K562 (cell line): ENCODE data around the gene RBM20. TPM values are rescaled to one million over a fixed set of nuclear protein-coding genes. Genes with fewer than 3 reads are reported as not detected.

Source experiments
- ATAC-seq: fragments of 200-7000 bp; cut with Tn5 transposase; 3 replicates; pipeline ENCODE4 v1.9.1; 2020; ENCODE audit warnings: moderate library complexity
- BruUV-seq: library from RNA; stranded (reverse); fragments of 400-500 nt; replicated peaks from 2 replicates; lab custom pipeline; 2021; lab: Mats Ljungman, UMichigan
- CTCF ChIA-PET: fragments of 300-600 bp; formaldehyde crosslinking; extraction: SDS; loops from one replicate; lab custom pipeline; 2021; ENCODE audit warnings: low intra/inter-chr PET ratio; lab: Yijun Ruan, JAX
- POLR2A ChIA-PET: fragments of 300-600, 350-650 bp; sonication (Branson Sonifier 250); formaldehyde crosslinking; extraction: SDS; loops from one replicate; lab custom pipeline; 2021; ENCODE audit warnings: antibody characterized with exemption, inconsistent platforms; lab: Yijun Ruan, JAX
- DNase-seq, 4 experiments: peaks; one replicate each; pipeline versions ENCODE4 v3.0.0 to v3.0.0-alpha.2; 2011 to 2018; ENCODE audit warnings: low spot score in 3 of 4, mixed read lengths in 3 of 4; ENCODE audit errors: extremely low read depth in 1 of 4
- FAIRE-seq: peaks from 2 replicates; lab custom pipeline; 2011; peaks lifted over from hg19 to GRCh38; lab: Jason Lieb, UNC
- H2AFZ ChIP-seq: 2 replicates; pipeline ENCODE4 v1.6.0; 2011; ENCODE audit warnings: low read depth, low read length, control low read depth, inconsistent platforms
- H3K27ac ChIP-seq: fragments of 200-600 bp; 3 replicates; pipeline ENCODE4 v1.8.0; 2011; ENCODE audit warnings: low read depth, mild to moderate bottlenecking, control low read depth, inconsistent platforms, low read length, moderate library complexity, mixed read lengths; ENCODE audit errors: extremely low read depth
- H3K27me3 ChIP-seq, 2 experiments: fragments of 300-600 bp in 1 of 2; 2 replicates in 1 of 2; 3 replicates in 1 of 2; pipeline versions ENCODE4 v1.6.0 to v1.8.0; 2011; ENCODE audit warnings: inconsistent platforms in 2 of 2, low read length in 2 of 2, mild to moderate bottlenecking in 1 of 2, mixed read lengths in 1 of 2, moderate library complexity in 1 of 2; ENCODE audit not compliant: control insufficient read depth in 2 of 2, insufficient read depth in 2 of 2
- H3K36me3 ChIP-seq: fragments of 300-600 bp; 3 replicates; pipeline ENCODE4 v1.8.0; 2011; ENCODE audit warnings: mild to moderate bottlenecking, low read length, inconsistent platforms; ENCODE audit not compliant: control insufficient read depth, insufficient read depth
- H3K4me1 ChIP-seq, 2 experiments: fragments of 200-600 bp in 1 of 2; replicated peaks in 1 of 2; 2 replicates in 1 of 2; 3 replicates in 1 of 2; pipeline versions ENCODE4 v1.5.1 to v1.8.0; 2011; ENCODE audit warnings: inconsistent platforms in 2 of 2, low read length in 2 of 2, mild to moderate bottlenecking in 1 of 2, mixed read lengths in 1 of 2, moderate library complexity in 1 of 2; ENCODE audit not compliant: control insufficient read depth in 2 of 2, insufficient read depth in 2 of 2
- H3K4me2 ChIP-seq: 2 replicates; pipeline ENCODE4 v1.6.1; 2011; ENCODE audit warnings: low read length, control low read depth, inconsistent platforms, mixed read lengths; ENCODE audit not compliant: insufficient read depth
- H3K4me3 ChIP-seq: fragments of 200-600 bp; sonication (generic), shearing (Covaris generic); 2 replicates; pipeline ENCODE4 v1.5.1; 2016; ENCODE audit warnings: control low read depth, inconsistent platforms
- H3K79me2 ChIP-seq: fragments of 200-600 bp; 3 replicates; pipeline ENCODE4 v1.8.0; 2011; ENCODE audit warnings: low read length, inconsistent platforms; ENCODE audit not compliant: control insufficient read depth, insufficient read depth
- H3K9ac ChIP-seq, 2 experiments: 2 replicates each; pipeline versions ENCODE4 v1.6.0 to v1.6.1; 2011; ENCODE audit warnings: low read depth in 2 of 2, low read length in 2 of 2, control low read depth in 1 of 2, inconsistent platforms in 1 of 2, mild to moderate bottlenecking in 1 of 2, mixed read lengths in 1 of 2; ENCODE audit not compliant: insufficient read depth in 1 of 2
- H3K9me1 ChIP-seq: one replicate; pipeline ENCODE4 v1.6.0; 2011; ENCODE audit warnings: inconsistent platforms, mild to moderate bottlenecking, low read length, moderate library complexity; ENCODE audit not compliant: control insufficient read depth, insufficient read depth
- H3K9me3 ChIP-seq: replicated peaks from 2 replicates; pipeline ENCODE4 v1.5.1; 2011; ENCODE audit warnings: low read depth, low read length, inconsistent platforms; ENCODE audit not compliant: control insufficient read depth, insufficient read depth
- H4K20me1 ChIP-seq: replicated peaks from 2 replicates; pipeline ENCODE4 v1.6.1; 2011; ENCODE audit warnings: low read length, inconsistent platforms, mixed read lengths; ENCODE audit not compliant: control insufficient read depth, insufficient read depth
- BMI1 ChIP-seq: fragments of 150-350 bp; IDR thresholded peaks from 2 replicates; pipeline ENCODE4 v1.6.1; 2014; ENCODE audit warnings: low read length
- C11orf30 ChIP-seq: fragments of 450-650 bp; IDR thresholded peaks from 2 replicates; pipeline ENCODE4 v1.6.1; 2016; ENCODE audit warnings: low read depth, mild to moderate bottlenecking
- CC2D1A ChIP-seq: fragments of 450-650 bp; IDR thresholded peaks from 2 replicates; pipeline ENCODE4 v1.6.1; 2017; ENCODE audit warnings: mild to moderate bottlenecking
- ESRRB ChIP-seq: fragments of 250-450 bp; sonication (Bioruptor Pico); IDR thresholded peaks from 2 replicates; pipeline ENCODE4 v1.5.0; 2020; ENCODE audit warnings: mild to moderate bottlenecking, moderate library complexity, borderline replicate concordance
- ETS1 ChIP-seq: conservative IDR thresholded peaks from 2 replicates; pipeline ENCODE4 v1.6.1; 2011; ENCODE audit warnings: low read depth, mild to moderate bottlenecking, low read length; ENCODE audit not compliant: control insufficient read depth
- ETS2 ChIP-seq: IDR thresholded peaks from 2 replicates; pipeline ENCODE4 v1.6.1; 2016; ENCODE audit warnings: borderline replicate concordance, missing genetic modification characterization, mild to moderate bottlenecking, moderate library complexity, missing compliant biosample characterization; ENCODE audit not compliant: poor library complexity, severe bottlenecking
- EWSR1 ChIP-seq: fragments of 450-650 bp; IDR thresholded peaks from 2 replicates; pipeline ENCODE4 v1.6.1; 2018; ENCODE audit warnings: borderline replicate concordance, mild to moderate bottlenecking, low read depth, moderate library complexity; ENCODE audit not compliant: partially characterized antibody
- ILF3 ChIP-seq: fragments of 450-650 bp; IDR thresholded peaks from 2 replicates; pipeline ENCODE4 v1.6.1; 2018; ENCODE audit warnings: antibody characterized with exemption, mild to moderate bottlenecking, moderate library complexity, borderline replicate concordance
- MAFF ChIP-seq: IDR thresholded peaks from 2 replicates; pipeline ENCODE4 v1.6.1; 2012; ENCODE audit warnings: low read length, improper control_type of control experiment
- MAFG ChIP-seq: fragments of 450-650 bp; conservative IDR thresholded peaks from 2 replicates; pipeline ENCODE4 v1.6.1; 2016; ENCODE audit warnings: missing genetic modification characterization, missing compliant biosample characterization
- MAFK ChIP-seq: IDR thresholded peaks from 2 replicates; pipeline ENCODE4 v1.6.1; 2011; ENCODE audit warnings: low read length, improper control_type of control experiment
- NCOR1 ChIP-seq: fragments of 450-650 bp; IDR thresholded peaks from 2 replicates; pipeline ENCODE4 v1.6.1; 2016; ENCODE audit warnings: mild to moderate bottlenecking, moderate library complexity
- PHB ChIP-seq: fragments of 250-450 bp; sonication (Bioruptor Pico); IDR thresholded peaks from 2 replicates; pipeline ENCODE4 v1.5.0; 2021
- PHF20 ChIP-seq: fragments of 450-650 bp; IDR thresholded peaks from 2 replicates; pipeline ENCODE4 v1.6.1; 2018; ENCODE audit not compliant: partially characterized antibody
- POLR3G ChIP-seq: IDR thresholded peaks from 2 replicates; pipeline ENCODE4 v1.6.1; 2011; ENCODE audit not compliant: insufficient read length, insufficient replicate concordance; ENCODE audit errors: extremely low read depth
- SMARCE1 ChIP-seq: fragments of 450-650 bp; IDR thresholded peaks from 2 replicates; pipeline ENCODE4 v1.7.1; 2016; ENCODE audit warnings: mild to moderate bottlenecking
- TEAD1 ChIP-seq, 2 experiments: fragments of 450-650 bp in 1 of 2; sonication (generic) in 1 of 2; formaldehyde crosslinking; IDR thresholded peaks; 2 replicates each; pipeline versions ENCODE4 v1.4.0 to v1.8.0; 2020 to 2022; ENCODE audit warnings: mild to moderate bottlenecking in 2 of 2, missing genetic modification reagents in 1 of 2
- ZNF316 ChIP-seq: fragments of 450-650 bp; IDR thresholded peaks from 2 replicates; pipeline ENCODE4 v1.6.1; 2016
- whole genome bisulfite sequencing: fragments of 100-300 bp; shearing (Covaris generic); methylation state at CpG from one replicate; pipeline ENCODE4 v1.1.6; 2016; ENCODE audit warnings: low coverage, mixed read lengths; ENCODE audit not compliant: insufficient coverage; ENCODE audit errors: missing lambda C conversion rate; 5-methylcytosine and 5-hydroxymethylcytosine counted together
- in situ Hi-C: fragments of 300-500 bp; cut with MboI; formaldehyde crosslinking; loops from 4 replicates; pipeline ENCODE4 v1.15.0; 2018; ENCODE audit warnings: inconsistent platforms, mixed read lengths
- intact Hi-C: fragments of 100-400 bp; cut with micrococcal nuclease; formaldehyde crosslinking; loops from 2 replicates; pipeline ENCODE4 v1.14.2; 2022
- polyA plus RNA-seq, 8 experiments: library from polyadenylated mRNA; depleted of rRNA in 4 of 8; stranded (reverse) in 5 of 8; unstranded in 3 of 8; fragments of >200 nt; fragmentation: Nextera tagmentation in 2 of 8; fragmentation: Illumina TruSeq in 1 of 8; extraction: Ambion mirVana in 2 of 8; extraction: Trizol in 1 of 8; gene quantifications; 2 replicates each; pipeline versions ENCODE4 v1.2.1 to v1.2.3, GENCODE V29; 2011 to 2014; ENCODE audit warnings: inconsistent platforms in 1 of 8, missing spikeins in 1 of 8
- total RNA-seq, 7 experiments: library from RNA; depleted of rRNA in 6 of 7; stranded (reverse); fragments of >200 nt in 6 of 7; fragmentation: Illumina TruSeq in 2 of 7; extraction: Trizol in 2 of 7; gene quantifications; 2 replicates each; pipeline versions ENCODE4 v1.2.1 to v1.2.3, GENCODE V29; 2011 to 2021; ENCODE audit warnings: low replicate concordance in 1 of 7
- TF ChIP-seq, protein P1 (sequence below): fragments of 450-650 bp; IDR thresholded peaks from 2 replicates; pipeline ENCODE4 v1.6.1; 2017; ENCODE audit warnings: antibody characterized with exemption
- TF ChIP-seq, protein P2 (sequence below): sonication (generic); formaldehyde crosslinking; IDR thresholded peaks from 2 replicates; pipeline ENCODE4 v1.8.0; 2022; ENCODE audit warnings: mild to moderate bottlenecking, low read depth, missing genetic modification reagents

RBM20 gene
- total and polyA plus RNA-seq, 9 of the 15 experiments (the other 6 are each of a cell fraction or from before 2014, with no cell fraction given) = 0.63 to 5.7 (median 3.2) TPM

GRCh38 chr10:110608087-110608486 is 36.0 kb upstream of the RBM20 start:
- ChIA-PET CTCF (no interaction called here), POLR2A (interaction anchor here (0.8 to 1.5 kb wide), 2 partner anchors 11 to 42 kb away, joined by 3 to 6 read pairs; no protein-coding TSS in a partner anchor)
- TF ChIP-seq BMI1 (no peak), PHB (CRISPR knock-in tag) (no peak), ZNF316 (peak; percentile 93), CC2D1A (no peak), ESRRB (CRISPR knock-in tag) (no peak), MAFK (peak; percentile 94), ETS1 (no peak), ILF3 (no peak), ETS2 (no peak), C11orf30 (peak; percentile 91), SMARCE1 (no peak), MAFG (tag) (peak; percentile 85), PHF20 (no peak), NCOR1 (no peak), MAFF (peak; percentile 95), EWSR1 (no peak), TEAD1 (CRISPR knock-in tag; IDR thresholded peaks at IDR 0.05) (no peak), POLR3G (no peak)
- TF ChIP-seq, protein P1, sequence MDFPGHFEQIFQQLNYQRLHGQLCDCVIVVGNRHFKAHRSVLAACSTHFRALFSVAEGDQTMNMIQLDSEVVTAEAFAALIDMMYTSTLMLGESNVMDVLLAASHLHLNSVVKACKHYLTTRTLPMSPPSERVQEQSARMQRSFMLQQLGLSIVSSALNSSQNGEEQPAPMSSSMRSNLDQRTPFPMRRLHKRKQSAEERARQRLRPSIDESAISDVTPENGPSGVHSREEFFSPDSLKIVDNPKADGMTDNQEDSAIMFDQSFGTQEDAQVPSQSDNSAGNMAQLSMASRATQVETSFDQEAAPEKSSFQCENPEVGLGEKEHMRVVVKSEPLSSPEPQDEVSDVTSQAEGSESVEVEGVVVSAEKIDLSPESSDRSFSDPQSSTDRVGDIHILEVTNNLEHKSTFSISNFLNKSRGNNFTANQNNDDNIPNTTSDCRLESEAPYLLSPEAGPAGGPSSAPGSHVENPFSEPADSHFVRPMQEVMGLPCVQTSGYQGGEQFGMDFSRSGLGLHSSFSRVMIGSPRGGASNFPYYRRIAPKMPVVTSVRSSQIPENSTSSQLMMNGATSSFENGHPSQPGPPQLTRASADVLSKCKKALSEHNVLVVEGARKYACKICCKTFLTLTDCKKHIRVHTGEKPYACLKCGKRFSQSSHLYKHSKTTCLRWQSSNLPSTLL = no peak
- TF ChIP-seq, protein P2, sequence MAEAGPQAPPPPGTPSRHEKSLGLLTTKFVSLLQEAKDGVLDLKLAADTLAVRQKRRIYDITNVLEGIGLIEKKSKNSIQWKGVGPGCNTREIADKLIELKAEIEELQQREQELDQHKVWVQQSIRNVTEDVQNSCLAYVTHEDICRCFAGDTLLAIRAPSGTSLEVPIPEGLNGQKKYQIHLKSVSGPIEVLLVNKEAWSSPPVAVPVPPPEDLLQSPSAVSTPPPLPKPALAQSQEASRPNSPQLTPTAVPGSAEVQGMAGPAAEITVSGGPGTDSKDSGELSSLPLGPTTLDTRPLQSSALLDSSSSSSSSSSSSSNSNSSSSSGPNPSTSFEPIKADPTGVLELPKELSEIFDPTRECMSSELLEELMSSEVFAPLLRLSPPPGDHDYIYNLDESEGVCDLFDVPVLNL (CRISPR knock-in tag) = no peak
- FAIRE-seq = no peak
- H3K27me3 ChIP-seq = no peaks in the 10 kb centered on the region
- in situ Hi-C loops = loop anchor here (25.0 kb wide), 1 partner anchor 279 kb away; no protein-coding TSS in a partner anchor
- WGBS = 65% methylated on average over 6 of the region's 6 CpGs
- H3K9ac ChIP-seq = no peak overlapping the region
- no peak overlapping the region for H3K4me3 ChIP-seq
- BruUV-seq = no TSS peak
- no peak overlapping the region for H2AFZ ChIP-seq
- H3K4me2 ChIP-seq = no peak overlapping the region
- intact Hi-C loops = no loop called here
- no peaks in the 10 kb centered on the region for H3K9me3 ChIP-seq
- no peak for ATAC-seq
- H4K20me1 ChIP-seq = no peaks in the 10 kb centered on the region
- no peaks in the 10 kb centered on the region for H3K79me2 ChIP-seq
- no peak overlapping the region for H3K27ac ChIP-seq
- peaks cover 0 to 6% of the 10 kb centered on the region in 2 experiments; a peak in 2 of 5 replicates for H3K4me1 ChIP-seq
- no peak for DNase-seq
- H3K36me3 ChIP-seq = peaks cover 29% of the 10 kb centered on the region
- H3K9me1 ChIP-seq = no peaks in the 10 kb centered on the region
